ENCODE results near the gene TMEM179.
"Not testable (repeated sequence)": the region's sequence is repeated elsewhere in the genome, so short reads cannot be mapped to it uniquely, and the experiment has no call there.

TMEM179 gene

DNA sequence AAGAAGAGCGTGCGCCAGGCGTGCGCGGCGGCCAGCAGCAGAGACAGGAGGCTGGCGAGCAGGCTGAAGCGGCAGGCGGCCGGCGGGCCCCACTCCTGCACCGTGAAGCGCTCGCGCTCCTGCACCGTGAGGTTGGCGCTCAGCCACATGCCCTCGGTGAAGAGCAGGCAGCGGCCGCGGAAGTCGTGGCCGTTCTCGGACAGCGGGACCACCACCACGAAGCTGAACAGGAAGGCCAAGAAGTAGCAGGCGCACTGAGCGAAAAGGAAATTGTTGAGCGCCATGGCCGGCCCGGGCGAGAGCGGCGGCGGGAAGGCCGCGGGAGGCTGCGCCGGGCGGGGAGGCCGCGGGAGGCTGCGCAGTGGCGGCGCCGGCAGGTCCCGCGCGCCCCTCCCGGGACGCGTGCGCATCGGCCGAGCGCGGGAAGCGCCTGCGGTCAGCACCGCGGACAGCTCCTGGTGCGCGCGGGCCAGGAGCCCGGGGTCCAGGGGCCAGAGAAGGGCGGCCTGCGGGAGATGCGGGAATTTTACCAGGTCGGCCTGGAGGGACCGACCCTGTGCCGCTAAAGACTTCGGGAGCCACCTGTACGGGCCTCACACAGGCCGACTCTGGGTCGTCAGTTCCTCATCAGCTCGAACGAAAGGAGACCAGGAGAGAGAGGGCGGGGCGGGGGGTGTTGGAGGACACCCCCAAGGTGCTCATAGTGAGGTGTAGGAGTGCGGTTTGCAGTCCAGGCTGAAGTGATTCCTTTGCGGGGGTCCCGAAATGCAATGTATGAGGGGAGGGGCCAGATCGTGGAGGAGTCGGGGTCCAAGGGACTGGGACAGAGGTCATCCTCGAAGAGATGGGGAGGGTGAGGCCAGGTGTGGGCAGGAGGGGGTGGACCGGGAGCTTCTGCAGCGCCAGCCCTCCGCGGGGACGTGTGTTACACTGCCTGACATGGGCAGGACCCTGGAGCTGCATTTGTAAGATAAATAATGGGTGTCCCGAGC is at the start of gene TMEM179:
Gene TMEM179, minus strand, starts transcription at position 315 of the 992 bp plus-strand sequence. Its CDS starts 31 bp downstream, at position 284.
- peak in 1 of 2 donors; percentile 8 for DNase-seq (ENCODE audit: low read depth in 2 of 2)

GRCh38 chr14:104654119-104654518 is 49.5 kb upstream of the TMEM179 start:
- no peak for DNase-seq (ENCODE audit: low read depth in 2 of 2)

- DNase-seq (ENCODE audit: low read depth in 2 of 2) = not testable (repeated sequence)
Measured at GRCh38 chr14:104653130-104653920, 48.8 kb upstream of the TMEM179 start.

DNA sequence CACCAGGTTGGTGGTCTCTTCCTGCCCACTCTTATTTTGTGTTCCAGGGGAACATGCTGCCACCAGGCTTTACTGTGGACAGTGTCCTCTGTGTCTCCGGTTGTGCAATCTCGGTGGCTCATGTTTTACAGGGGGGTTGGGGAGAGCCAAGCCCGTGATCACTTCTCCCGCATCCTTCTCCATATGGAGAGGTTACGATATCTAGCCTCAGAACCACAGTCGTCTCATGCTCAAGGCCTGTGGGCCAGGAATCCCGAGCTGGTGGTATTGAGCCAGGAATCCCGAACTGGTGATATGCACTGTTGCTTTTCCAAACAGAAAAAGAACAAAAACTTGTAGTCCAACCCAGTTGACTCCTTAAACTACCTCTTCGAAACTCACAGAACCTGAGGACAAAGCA is 47.8 kb upstream of the TMEM179 start:
- DNase-seq (ENCODE audit: low read depth in 2 of 2) = no peak

DNA sequence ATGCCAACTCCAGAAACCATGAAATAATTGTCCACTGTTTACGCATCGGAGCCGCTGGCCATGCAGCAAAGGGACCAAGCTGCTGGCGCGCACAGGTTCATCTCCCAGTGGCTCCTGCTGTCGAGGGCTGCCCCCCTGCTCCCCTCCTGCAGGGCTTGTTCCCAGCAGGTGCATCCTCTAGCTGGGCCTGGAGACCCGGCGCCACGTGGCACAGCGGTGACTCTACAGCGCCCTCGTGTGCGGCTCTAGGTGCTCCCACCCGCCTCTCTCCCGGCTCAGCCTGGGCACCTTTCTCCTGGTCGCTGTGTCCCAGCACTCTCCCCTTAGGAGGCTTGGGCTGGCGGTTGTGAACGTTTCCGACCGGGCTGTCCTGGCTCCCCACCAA is 47.3 kb upstream of the TMEM179 start:
- DNase-seq (ENCODE audit: low read depth in 2 of 2) = no peak

GRCh38 chr14:104650981-104651875 is 46.7 kb upstream of the TMEM179 start:
- no peak for DNase-seq (ENCODE audit: low read depth in 2 of 2)

- peak; percentile 46 to 57 for DNase-seq (ENCODE audit: low read depth in 2 of 2)
Measured at GRCh38 chr14:104650057-104650980, 45.7 kb upstream of the TMEM179 start.

GRCh38 chr14:104647467-104648043 is 43.0 kb upstream of the TMEM179 start:
- no peak for DNase-seq (ENCODE audit: low read depth in 2 of 2)

DNA sequence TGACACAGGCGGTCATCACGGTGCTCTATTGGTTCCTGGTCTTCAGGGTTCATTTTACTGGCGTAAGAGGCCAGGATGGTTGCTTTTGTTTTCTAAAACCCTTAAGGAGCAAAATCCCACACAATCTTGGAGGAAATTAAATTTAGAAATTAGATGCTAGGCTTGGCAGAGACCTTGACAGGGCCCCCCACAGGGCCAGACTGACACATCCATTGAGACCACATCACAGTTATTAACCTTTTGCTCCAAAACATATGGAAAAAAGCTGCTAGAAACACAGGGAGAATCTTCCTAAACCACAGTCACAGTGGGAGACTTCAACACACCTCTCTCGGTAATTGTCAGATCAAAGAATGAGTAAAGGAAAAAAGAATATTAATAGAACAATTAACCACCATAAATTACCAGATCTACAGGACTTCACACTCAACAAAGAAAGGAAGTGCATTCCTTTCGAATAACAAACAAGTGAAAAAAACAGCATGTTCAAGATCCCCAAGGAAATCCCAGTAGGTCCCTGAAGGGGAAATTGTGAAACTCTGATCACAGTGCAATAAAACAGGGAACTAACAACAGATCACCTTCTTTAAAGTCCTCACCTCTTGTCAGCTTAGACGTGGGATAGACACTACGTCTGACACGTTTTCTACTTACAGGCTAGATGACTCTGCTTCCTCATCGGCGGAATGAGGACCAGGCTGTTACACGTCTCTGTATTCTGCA is 40.2 kb upstream of the TMEM179 start:
- no peak for DNase-seq (ENCODE audit: low read depth in 2 of 2)

- no peak for DNase-seq (ENCODE audit: low read depth in 2 of 2)
Measured at GRCh38 chr14:104644091-104644635, 39.6 kb upstream of the TMEM179 start.

DNA sequence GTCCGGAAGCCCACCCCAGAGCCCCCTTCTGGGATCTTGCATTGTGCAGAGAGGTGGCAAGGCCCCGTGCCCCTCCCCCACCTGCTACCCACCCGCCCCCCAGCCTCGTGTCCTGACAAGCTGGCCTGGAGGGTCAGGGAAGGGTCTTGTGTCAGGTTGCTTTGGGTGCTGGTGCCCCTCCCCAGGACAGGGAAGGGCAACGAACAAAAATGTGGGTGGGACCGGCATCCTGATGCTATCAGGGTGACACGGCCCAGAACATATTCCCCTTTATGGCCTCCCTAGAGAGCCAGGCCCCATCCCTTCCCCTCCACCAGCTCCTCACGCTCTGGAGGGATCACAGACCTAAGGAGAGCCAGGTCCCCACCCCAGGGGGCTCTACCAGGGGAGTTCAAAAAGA is 38.7 kb upstream of the TMEM179 start:
- no peak for DNase-seq (ENCODE audit: low read depth in 2 of 2)

DNA sequence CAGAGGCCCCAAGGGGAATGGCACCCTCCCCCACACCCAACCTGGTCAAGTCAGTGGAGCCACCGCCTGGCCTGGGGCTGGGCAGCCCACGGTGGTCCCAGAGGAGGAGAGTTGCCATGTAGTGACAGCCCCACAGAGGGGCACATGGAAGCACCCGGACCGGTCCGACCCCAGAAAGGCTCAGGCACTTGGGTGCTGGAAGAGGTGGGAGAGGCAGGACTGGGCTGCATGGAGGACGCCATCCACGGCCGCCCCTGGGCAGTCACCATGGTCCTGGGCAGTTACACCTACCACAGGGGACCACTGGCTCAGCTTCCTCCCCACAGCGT is 37.9 kb upstream of the TMEM179 start:
- DNase-seq (ENCODE audit: low read depth in 2 of 2) = no peak

DNA sequence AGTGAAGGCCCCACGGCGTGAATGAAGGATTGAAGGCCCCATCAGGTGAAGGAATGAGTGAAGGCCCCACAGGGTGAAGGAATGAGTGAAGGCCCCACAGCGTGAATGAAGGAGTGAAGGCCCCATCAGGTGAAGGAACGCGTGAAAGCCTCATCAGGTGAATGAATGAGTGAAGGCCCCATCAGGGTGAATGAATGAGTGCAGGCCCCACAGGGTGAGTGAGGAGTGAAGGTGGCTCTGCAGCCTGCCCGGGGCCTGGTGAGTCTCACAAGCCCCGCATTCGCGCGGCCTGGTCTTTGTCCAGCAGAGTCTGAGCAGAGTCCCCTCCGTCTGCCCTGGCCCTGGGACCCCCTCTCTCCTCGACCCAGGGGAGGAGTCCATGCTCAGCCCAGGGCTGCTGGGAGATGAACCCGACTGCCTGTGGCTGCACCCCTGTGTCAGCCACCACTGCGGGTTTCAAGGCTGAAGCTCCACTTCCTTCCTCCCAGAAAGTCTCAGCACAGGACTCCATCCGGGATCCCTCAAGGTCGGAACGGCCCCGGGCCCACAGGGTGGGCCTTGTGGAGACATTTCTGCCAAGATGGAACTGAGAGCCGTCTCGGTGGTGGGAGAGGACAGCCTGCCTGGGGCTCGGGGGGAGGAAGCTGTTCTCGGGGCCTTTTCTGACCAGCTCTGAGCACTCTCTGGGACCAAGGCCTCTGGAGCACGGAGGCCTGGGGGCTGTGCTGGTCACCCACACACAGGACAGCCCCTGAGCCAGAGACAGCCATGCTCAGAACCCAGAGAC is 37.4 kb upstream of the TMEM179 start:
- DNase-seq (ENCODE audit: low read depth in 2 of 2) = no peak

DNA sequence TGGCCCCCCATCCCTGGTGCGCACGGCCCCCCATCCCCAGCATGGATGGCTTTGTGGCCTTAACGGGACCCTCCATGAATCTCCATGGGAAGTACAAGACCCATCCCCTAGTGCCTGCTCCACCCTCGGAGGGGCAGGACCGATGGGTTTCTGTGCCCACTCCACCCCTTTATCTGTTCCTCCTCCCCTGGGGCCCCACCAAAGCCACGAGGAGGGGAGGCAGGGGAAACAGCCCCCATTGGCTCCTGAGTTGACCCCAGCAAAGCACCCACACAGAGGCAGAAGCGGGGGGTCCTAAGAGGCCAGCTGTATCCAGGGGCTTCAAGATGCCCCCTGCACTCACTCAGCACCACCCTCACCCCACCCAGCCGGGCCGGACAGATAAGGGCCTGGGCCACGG is 36.1 kb upstream of the TMEM179 start:
- DNase-seq (ENCODE audit: low read depth in 2 of 2) = no peak

GRCh38 chr14:104639885-104640548 is 35.4 kb upstream of the TMEM179 start:
- peak; percentile 31 to 42 for DNase-seq (ENCODE audit: low read depth in 2 of 2)

DNA sequence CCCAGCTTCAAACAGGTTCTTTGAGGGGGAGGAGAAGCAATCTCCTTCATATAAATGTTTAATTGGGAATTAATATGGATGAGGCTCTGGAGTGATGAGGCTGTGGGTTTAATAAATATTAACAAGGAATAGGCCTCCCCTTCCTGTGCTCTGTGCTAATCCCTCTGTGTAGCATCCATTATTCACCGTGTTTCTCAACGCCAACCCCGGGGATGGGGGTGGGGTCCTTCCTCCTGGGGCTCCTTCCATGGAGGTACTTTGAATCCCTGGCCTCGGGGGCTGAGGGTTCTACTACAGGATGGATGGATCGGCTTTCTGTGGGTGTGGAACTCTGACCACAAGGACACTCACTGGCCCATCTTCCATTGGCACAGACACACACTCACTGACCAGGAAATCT is 34.9 kb upstream of the TMEM179 start:
- no peak for DNase-seq (ENCODE audit: low read depth in 2 of 2)

- no peak for DNase-seq (ENCODE audit: low read depth in 2 of 2)
Measured at GRCh38 chr14:104638927-104639450, 34.4 kb upstream of the TMEM179 start.

DNA sequence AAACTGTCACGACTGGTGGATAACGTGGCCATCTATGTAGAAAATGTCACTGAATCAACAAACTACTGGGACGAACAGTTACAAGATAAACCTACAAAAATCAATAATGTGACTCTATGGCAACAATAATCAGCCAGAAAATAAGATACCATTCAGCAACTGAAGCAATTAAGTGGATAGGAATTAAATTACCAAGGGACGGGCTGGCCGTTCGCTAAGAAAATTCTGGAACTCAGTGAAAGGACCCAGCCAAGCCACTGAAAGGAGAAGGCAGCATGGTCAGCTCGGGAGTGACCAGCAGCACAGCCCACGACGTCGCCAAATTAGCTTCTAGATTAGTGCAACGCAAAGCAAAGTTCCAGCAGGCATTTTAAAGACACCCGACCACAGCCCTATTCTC is 33.6 kb upstream of the TMEM179 start:
- no peak for DNase-seq (ENCODE audit: low read depth in 2 of 2)

Measured in stimulated activated CD4-positive, alpha-beta T cell treated with anti-CD3 and anti-CD28 coated beads, Interleukin-4, amount 100 ng/mL, for 48 hours (primary cell).